Kidney (tissue), 14 donors: ENCODE measurements around the gene AIFM3. TPM values are rescaled to one million over a fixed set of nuclear protein-coding genes. Genes with fewer than 3 reads are reported as not detected.
"Not testable (repeated sequence)": the region's sequence is repeated elsewhere in the genome, so short reads cannot be mapped to it uniquely, and the experiment has no call there.

Experiments
- DNase-seq, 5 donors: peaks; one replicate each; pipeline ENCODE4 v3.0.0-alpha.2; 2013 to 2020
- FAIRE-seq: peaks from 2 replicates; lab custom pipeline; 2012; peaks lifted over from hg19 to GRCh38; lab: Jason Lieb, UNC
- H3K27ac ChIP-seq, 2 donors: one replicate each; pipeline ENCODE4 v1.7.0; 2013; ENCODE audit warnings: low read depth in 2 of 2, low read length in 2 of 2, inconsistent platforms in 1 of 2
- H3K27me3 ChIP-seq: one replicate; pipeline ENCODE4 v1.7.1; 2013; ENCODE audit warnings: low read length, inconsistent platforms; ENCODE audit not compliant: control insufficient read depth, insufficient read depth
- H3K36me3 ChIP-seq, 3 donors: one replicate each; pipeline versions ENCODE4 v1.7.0 to v1.7.1; 2013; ENCODE audit warnings: low read length in 3 of 3, control low read depth in 1 of 3, inconsistent platforms in 1 of 3; ENCODE audit not compliant: insufficient read depth in 3 of 3, control insufficient read depth in 2 of 3
- H3K4me1 ChIP-seq, 3 donors: one replicate each; pipeline versions ENCODE4 v1.7.0 to v1.7.1; 2013; ENCODE audit warnings: low read length in 3 of 3, inconsistent platforms in 1 of 3, low read depth in 1 of 3; ENCODE audit not compliant: control insufficient read depth in 2 of 3, insufficient read depth in 2 of 3
- H3K4me3 ChIP-seq, 3 donors: one replicate each; pipeline versions ENCODE4 v1.7.0 to v1.8.1; 2013; ENCODE audit warnings: low read length in 3 of 3, control low read depth in 1 of 3, inconsistent platforms in 1 of 3
- H3K9ac ChIP-seq, 3 donors: one replicate each; pipeline versions ENCODE4 v1.7.0 to v1.7.1; 2013; ENCODE audit warnings: low read length in 3 of 3, control low read depth in 1 of 3, inconsistent platforms in 1 of 3
- H3K9me3 ChIP-seq, 3 donors: one replicate each; pipeline versions ENCODE4 v1.7.0 to v1.7.1; 2013; ENCODE audit warnings: low read length in 3 of 3, control low read depth in 1 of 3, inconsistent platforms in 1 of 3; ENCODE audit not compliant: control insufficient read depth in 2 of 3, insufficient read depth in 1 of 3
- intact Hi-C: fragments of 100-400 bp; cut with DNase I; formaldehyde crosslinking; loops from one replicate; pipeline ENCODE4 v1.11.1; 2022
- polyA plus RNA-seq: library from polyadenylated mRNA; stranded (reverse); fragments of 350-450 nt; fragmentation: Illumina TruSeq; extraction: RNeasy Lipid Tissue Mini Kit (QIAGEN cat#74804); gene quantifications from one replicate; pipeline ENCODE4 v1.2.3, GENCODE V29; 2014; ENCODE audit warnings: low read depth, low replicate concordance; ENCODE audit not compliant: insufficient read depth
- total RNA-seq: library from RNA; stranded (reverse); fragmentation: NEBNext Ultra II Directional; extraction: Animal tissue kit (Norgen Biotek cat#: 25700); gene quantifications from one replicate; pipeline ENCODE4 v1.2.1, GENCODE V29; 2021
- TF ChIP-seq, protein P1 (sequence below): IDR thresholded peaks from 3 replicates; pipeline ENCODE4 v1.5.1; 2012; ENCODE audit warnings: mild to moderate bottlenecking, moderate library complexity, borderline replicate concordance; ENCODE audit not compliant: insufficient read depth; ENCODE audit errors: extremely low read depth
- donor health status: control.
- donor health status: control.
- donor health status: control.
- donor health status: control.
- donor health status: control.
- donor health status: DM: yes; HTN: yes; CAD: no.
- donor health status: Normal renal cell carcinoma (clear cell type).

Gene AIFM3
- total and polyA plus RNA-seq, 2 donors from 2014 or later, result 3.1 to 4.4 TPM

DNA sequence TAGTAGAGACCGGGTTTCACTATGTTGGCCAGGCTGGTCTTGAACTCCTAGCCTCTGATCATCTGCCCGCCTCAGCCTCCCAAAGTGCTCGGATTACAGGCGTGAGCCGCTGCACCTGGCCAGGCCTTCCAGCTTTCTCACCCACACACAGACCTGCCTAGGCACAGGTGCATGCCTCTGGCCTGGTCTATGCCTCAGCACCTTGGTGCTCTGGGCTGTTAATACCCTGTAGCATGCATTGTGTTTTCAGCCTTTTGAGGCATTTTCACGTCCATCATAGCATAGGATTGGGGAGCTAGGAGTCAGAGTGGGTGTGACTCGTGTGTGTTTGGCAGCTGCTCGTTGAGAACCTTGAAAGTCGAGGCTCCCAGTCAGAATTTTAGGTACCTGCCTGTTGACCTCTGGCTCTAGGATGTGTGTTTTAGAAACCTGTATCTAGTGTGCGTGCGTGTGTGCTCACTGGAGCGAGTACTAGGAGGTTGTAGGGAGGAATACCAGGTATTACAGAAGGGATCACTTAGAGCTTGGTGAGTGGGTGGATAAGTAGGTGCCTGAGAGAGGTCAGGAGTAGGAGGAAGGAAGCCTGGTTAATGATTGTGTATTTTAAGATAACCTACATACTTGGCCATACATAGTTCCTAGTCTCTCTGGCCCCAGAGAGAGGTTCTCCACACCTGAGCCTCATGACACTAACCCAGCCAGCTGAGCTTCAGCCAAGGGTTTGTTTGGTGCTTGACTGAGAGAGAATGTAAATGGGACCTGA lies 29.8 kb upstream of the AIFM3 start:
- FAIRE-seq, result no peak
- TF ChIP-seq, protein P1, sequence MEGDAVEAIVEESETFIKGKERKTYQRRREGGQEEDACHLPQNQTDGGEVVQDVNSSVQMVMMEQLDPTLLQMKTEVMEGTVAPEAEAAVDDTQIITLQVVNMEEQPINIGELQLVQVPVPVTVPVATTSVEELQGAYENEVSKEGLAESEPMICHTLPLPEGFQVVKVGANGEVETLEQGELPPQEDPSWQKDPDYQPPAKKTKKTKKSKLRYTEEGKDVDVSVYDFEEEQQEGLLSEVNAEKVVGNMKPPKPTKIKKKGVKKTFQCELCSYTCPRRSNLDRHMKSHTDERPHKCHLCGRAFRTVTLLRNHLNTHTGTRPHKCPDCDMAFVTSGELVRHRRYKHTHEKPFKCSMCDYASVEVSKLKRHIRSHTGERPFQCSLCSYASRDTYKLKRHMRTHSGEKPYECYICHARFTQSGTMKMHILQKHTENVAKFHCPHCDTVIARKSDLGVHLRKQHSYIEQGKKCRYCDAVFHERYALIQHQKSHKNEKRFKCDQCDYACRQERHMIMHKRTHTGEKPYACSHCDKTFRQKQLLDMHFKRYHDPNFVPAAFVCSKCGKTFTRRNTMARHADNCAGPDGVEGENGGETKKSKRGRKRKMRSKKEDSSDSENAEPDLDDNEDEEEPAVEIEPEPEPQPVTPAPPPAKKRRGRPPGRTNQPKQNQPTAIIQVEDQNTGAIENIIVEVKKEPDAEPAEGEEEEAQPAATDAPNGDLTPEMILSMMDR, result no peak
- Histone ChIP-seq H3K9me3 (no peaks in the 10 kb centered on the region), H3K27me3 (no peaks in the 10 kb centered on the region), H3K36me3 (peaks cover 5 to 8% (median 7%) of the 10 kb centered on the region in 3 donors), H3K9ac (no peak overlapping the region), H3K4me3 (no peak overlapping the region), H3K27ac (no peak overlapping the region), H3K4me1 (peaks cover 0 to 18% (median 18%) of the 10 kb centered on the region in 3 donors)
- intact Hi-C loops, result no loop called here
- DNase-seq, result no peak

DNA sequence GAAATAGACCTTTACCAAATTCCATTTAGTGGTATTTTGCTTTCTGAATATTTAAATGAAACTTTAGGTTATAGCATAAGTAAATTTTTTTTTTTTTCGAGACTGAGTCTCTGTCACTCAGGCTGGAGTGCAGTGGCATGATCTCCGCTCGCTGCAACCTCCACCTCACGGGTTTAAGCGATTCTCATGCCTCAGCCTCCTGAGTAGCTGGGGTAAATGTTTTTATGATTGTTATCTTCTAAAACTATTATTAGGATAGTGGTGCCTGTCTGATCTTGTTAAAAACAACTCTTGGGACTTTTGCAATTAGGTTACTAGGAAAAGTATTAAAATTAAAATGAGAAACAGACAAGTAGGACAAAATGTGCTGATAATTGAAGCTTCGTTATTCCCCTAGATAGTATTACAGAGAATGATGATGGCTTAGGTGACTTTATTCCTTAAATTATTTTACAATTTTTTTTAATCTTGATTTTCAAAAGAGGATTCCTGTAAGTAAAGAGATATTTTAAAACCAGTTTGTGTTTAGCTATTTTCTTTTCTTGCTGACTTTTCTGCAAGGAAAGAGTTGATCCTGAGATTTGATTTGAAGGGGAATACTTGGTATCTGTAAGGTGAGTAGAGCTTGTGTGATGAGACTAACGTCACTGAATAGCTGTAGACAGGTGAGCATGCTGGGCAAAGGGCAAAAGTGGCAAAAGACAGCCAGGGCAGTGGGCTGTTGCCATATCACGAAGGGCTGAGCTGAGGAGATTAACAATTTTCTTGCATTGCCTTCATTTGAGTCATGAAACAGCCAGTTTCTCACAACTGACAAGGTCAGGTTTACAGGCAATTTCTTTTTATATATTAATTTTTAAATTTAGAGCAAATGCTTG lies 29.0 kb upstream of the AIFM3 start:
- Histone ChIP-seq H3K4me1 (peaks cover 0 to 18% (median 18%) of the 10 kb centered on the region in 3 donors), H3K27ac (no peak overlapping the region), H3K9ac (no peak overlapping the region), H3K27me3 (no peaks in the 10 kb centered on the region), H3K4me3 (no peak overlapping the region), H3K36me3 (peaks cover 5 to 8% (median 7%) of the 10 kb centered on the region in 3 donors), H3K9me3 (no peaks in the 10 kb centered on the region)
- intact Hi-C loops, result no loop called here
- FAIRE-seq, result no peak
- TF ChIP-seq, protein P1, result no peak
- no peak for DNase-seq

DNA sequence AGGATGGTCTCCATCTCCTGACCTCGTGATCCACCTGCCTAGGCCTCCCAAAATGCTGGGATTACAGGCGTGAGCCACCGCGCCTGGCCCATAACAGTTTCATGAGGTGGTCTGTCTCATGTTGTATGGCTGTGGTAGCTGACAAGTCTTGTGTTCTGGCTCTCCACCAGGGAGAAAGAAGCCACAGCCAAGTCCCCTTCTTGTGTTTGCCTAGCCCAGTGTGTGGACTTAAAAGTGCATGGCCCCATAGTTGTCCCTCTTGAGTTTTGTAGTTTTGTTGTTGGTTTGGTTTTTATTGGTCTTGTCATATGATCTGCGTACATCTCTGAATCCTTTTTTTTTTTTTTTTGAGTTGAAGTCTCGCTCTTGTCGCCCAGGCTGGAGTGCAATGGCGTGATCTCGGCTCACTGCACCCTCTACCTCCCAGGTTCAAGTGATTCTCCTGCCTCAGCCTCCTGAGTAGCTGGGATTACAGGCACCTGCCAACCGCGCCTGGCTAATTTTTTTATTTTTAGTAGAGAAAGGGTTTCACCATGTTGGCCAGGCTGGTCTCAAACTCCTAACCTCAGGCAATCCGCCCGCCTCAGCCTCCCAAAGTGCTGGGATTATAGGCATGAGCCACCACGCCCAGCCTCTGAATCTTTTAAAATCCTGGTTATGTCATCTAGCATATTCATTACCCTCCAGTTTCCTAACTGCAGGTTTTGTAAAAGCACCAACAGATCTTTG lies 27.4 kb upstream of the AIFM3 start:
- H3K27me3 ChIP-seq, H3K9ac ChIP-seq, intact Hi-C loops, H3K36me3 ChIP-seq, DNase-seq, H3K27ac ChIP-seq, FAIRE-seq, H3K4me3 ChIP-seq, H3K9me3 ChIP-seq: not testable (repeated sequence)
- peaks cover 0 to 18% (median 18%) of the 10 kb centered on the region in 3 donors for H3K4me1 ChIP-seq
